GM08714 (cell line): ENCODE data around the gene UBA1.

Experiments
- H3K4me3 ChIP-seq: fragments of 200-500 bp; sonication (Bioruptor generic); 2 replicates; pipeline ENCODE4 v1.5.1; 2014; ENCODE audit warnings: mild to moderate bottlenecking, low read length, inconsistent platforms
- ZNF274 ChIP-seq: IDR thresholded peaks from 2 replicates; pipeline ENCODE4 v1.6.1; 2012; ENCODE audit warnings: mild to moderate bottlenecking, low read depth, low read length

The UBA1 gene

DNA sequence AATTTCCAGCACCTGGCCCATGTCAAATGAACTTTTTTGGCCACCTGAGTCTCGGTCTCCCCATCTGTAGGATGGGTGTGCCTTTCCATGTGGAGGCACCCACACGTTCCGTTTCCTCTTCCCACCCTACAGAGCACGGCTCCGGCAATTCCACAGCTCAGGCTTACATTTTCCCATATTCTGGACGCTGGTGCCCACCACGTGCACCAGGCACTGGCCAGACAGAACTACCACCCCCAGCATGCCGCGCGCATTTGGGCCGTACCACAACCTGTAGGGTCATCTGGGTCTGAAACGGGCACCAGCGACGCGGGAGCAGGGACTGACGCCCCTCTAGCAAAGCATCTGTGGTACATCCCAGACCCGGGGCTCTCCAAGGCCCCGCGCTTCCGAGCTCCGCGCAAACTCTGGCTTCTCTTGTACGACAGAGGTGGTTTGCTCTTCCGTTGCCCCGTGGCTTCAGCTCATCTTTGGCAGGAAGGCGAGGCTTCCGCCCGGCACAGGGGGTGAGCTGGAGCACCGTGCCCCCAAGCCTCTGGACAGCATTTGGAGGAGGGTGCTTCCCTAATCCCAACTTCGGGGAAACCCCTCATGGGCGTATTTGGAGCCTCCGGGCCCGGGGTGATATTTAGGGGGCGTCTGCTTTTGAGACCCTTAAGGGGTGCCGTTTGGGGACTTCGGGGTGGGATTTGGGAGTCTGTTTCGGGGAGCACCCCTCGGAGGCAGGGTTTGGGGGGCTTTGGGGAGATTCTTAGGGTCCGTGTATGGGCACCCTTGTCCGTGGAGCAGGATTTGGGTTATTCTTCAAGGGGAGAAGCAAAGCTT, 3.0 kb upstream of the UBA1 start:
- peak overlapping the region; percentile 71 for H3K4me3 ChIP-seq
- TF ChIP-seq ZNF274, result no peak

- no peak for TF ChIP-seq ZNF274
These were observed 2.3 kb upstream of the UBA1 start for GRCh38 chrX:47191331-47191730.

DNA sequence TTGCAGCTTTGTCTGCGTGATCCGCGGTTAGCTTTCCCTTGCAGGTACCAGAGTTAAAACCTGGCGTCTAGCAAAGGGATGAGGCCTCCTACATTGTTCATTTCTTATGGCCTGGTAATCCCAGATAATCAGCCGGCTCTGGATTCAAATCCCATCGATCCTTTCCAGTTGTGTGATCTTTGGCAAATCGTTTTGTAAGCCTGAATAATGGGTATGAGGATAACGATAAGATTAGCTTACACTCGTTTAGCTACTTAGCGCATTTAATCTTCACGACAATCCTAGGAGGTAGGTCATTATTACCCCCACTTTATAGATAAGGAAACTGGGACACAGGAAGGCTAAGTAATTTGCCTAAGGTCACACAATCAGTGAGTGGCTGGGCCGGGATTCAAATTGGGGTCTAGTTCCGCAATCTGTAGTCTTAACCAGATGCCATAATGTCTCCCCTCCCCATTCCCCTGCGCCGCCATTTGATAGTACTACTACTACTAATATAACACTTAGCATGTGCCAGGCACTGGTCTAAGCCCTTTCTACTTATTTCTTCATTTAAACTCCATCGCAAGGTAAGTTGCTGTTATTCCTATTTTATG, 1.7 kb upstream of the UBA1 start:
- H3K4me3 ChIP-seq, result peak overlapping the region; percentile 71
- TF ChIP-seq ZNF274, result no peak

More at GRCh38 chrX:47191331-47191730, 2.3 kb upstream of the UBA1 start:
- peak overlapping the region; percentile 71 for H3K4me3 ChIP-seq

DNA sequence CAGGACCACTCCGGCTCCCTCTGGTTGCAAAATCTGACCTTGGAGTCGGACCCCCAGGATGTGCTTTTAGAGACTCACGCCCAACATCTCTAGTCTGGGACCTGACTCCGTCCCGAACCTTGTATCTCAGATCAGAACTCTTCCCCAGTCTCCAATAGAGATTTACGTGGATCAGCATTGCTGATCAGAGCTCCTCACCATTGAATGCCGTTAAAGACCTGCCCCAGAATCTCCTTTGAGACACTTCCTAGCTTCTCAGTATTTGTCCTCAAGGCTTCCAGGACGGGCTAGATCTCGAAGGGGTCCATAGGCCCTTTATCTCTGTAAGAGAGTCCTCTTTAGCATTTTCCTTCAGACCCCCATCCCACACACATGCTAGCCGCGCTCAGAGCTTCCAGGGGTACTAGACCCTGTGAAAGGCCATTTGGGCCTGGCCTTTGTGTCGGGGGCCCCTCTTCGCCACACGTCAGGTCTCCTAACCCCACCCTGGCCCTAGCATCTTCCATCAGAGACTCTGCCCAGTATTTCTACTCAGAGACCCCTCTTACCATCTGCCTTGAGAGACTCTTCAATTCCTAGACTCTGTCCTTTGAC, 662 bp downstream of the UBA1 start:
- TF ChIP-seq ZNF274, result no peak
- H3K4me3 ChIP-seq, result peak overlapping the region; percentile 90

- no peak overlapping the region for H3K4me3 ChIP-seq
- no peak for TF ChIP-seq ZNF274
These were observed 2.5 kb downstream of the UBA1 start for GRCh38 chrX:47196098-47196497.

- no peak overlapping the region for H3K4me3 ChIP-seq
These were observed 3.9 kb downstream of the UBA1 start for GRCh38 chrX:47197526-47197925.

DNA sequence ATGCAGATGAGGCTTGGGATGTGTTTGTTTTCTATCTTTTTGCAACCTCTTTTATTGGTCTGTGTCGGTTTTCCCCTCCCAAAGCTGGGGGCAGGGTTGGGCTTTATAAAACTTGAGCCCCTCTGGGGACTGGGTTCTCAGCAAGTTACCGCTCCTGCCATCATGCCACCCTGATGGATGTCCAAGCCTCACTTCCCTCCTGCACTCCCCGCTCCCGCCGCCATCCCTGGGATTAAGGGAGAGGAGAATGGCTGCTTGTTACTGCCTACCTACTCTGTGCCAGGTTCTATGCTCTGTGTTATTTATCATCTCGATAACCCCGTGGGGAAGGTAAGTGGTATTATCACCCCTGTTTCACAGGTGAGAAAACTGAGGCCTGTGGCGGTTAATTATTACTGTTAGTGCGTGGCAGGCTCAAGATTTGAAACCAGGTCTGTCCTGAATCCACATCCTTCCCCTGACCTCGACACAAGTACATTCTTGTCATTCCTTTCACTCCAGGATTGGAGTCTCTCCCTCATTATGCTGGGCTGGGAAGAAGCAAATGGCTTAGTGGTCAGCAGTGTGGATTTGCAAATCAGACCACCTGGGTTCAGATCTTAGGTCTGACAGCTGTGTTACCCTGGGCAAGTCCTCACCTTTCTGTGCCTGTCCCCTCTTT, 4.5 kb downstream of the UBA1 start:
- H3K4me3 ChIP-seq, result no peak overlapping the region
- TF ChIP-seq ZNF274, result no peak

More at GRCh38 chrX:47197526-47197925, 3.9 kb downstream of the UBA1 start:
- no peak for TF ChIP-seq ZNF274

DNA sequence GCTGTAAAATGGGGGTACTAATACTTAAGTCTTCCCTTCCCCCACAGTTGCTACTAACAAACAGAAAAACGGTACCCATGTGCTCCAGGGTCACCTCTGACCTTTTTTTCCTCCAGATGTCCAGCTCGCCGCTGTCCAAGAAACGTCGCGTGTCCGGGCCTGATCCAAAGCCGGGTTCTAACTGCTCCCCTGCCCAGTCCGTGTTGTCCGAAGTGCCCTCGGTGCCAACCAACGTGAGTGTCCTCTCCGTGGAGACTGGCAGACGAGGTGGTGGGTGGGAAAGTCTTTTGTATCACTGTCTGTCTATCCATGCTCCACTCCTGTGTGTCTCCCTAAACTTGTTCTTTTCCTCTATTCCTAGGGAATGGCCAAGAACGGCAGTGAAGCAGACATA, 5.1 kb downstream of the UBA1 start:
- TF ChIP-seq ZNF274, result no peak
- no peak overlapping the region for H3K4me3 ChIP-seq

DNA sequence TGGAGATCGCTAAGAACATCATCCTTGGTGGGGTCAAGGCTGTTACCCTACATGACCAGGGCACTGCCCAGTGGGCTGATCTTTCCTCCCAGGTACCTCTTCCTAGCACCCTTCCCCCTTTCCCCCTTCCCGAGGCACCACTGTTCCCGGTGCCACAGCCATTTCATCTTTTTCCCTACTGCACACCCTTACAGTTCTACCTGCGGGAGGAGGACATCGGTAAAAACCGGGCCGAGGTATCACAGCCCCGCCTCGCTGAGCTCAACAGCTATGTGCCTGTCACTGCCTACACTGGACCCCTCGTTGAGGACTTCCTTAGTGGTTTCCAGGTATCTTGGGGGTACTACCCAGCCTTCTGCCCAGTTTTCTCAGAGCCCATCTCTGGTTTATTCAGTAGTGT, 5.7 kb downstream of the UBA1 start:
- no peak overlapping the region for H3K4me3 ChIP-seq
- TF ChIP-seq ZNF274, result no peak

- TF ChIP-seq ZNF274, result no peak
- H3K4me3 ChIP-seq, result no peak overlapping the region
These were observed 6.9 kb downstream of the UBA1 start for GRCh38 chrX:47200385-47201150.

DNA sequence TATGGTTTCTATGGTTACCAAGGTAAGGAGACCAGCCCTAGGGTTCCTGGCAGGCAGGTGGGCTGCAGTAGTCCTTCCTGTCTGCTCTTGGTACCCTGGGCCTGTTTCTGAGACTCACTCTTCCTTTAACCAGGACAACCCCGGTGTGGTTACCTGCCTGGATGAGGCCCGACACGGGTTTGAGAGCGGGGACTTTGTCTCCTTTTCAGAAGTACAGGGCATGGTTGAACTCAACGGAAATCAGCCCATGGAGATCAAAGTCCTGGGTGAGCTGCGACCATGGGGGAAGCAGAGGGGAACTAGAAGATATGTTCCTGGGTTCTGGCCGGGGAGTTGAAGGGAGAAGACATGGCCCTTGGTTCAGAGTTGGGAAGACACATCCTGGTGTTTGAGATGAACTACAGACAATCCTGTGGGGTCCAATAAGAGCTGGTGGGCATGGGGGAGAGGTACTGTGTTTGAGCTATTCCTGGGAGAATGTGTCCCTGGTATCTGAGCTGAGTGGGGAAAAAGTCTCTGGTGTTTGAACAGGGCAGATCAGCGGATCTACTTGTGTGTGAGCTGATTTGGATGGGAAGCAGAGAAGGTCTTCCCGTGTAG, 7.8 kb downstream of the UBA1 start:
- H3K4me3 ChIP-seq, result no peak overlapping the region
- TF ChIP-seq ZNF274, result no peak

DNA sequence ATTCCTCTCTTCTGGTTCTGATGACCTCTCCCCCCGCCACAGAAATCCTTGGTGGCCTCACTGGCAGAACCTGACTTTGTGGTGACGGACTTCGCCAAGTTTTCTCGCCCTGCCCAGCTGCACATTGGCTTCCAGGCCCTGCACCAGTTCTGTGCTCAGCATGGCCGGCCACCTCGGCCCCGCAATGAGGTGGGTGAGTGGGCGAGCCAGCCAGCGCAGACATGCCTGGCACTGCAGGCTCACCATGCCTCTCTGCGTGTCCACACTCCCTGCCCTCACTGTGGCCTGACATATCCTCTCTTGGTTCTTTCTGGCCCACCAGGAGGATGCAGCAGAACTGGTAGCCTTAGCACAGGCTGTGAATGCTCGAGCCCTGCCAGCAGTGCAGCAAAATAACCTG, 8.7 kb downstream of the UBA1 start:
- TF ChIP-seq ZNF274, result no peak
- H3K4me3 ChIP-seq, result no peak overlapping the region

DNA sequence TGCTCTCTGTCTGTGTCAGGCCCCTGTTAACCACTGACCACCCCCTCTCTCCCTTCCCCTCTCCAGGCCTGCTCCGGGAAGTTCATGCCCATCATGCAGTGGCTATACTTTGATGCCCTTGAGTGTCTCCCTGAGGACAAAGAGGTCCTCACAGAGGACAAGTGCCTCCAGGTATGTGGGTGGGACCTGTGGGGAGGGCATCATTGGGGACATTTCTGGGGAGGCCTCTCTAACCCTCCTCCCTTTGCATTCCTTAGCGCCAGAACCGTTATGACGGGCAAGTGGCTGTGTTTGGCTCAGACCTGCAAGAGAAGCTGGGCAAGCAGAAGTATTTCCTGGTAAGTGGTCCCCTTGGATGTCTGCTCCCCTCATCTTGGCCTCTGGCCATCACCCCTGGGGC, 9.2 kb downstream of the UBA1 start:
- no peak overlapping the region for H3K4me3 ChIP-seq
- no peak for TF ChIP-seq ZNF274

- no peak for TF ChIP-seq ZNF274
- no peak overlapping the region for H3K4me3 ChIP-seq
These were observed 11.3 kb downstream of the UBA1 start for GRCh38 chrX:47204970-47205369.

- no peak for TF ChIP-seq ZNF274
- no peak overlapping the region for H3K4me3 ChIP-seq
These were observed 12.7 kb downstream of the UBA1 start for GRCh38 chrX:47206316-47206715.
